NB4 (cell line): Measurements from ENCODE around the gene COLQ.

ENCODE experiments used
- DNase-seq: peaks from one replicate; pipeline ENCODE4 v3.0.0; 2010; ENCODE audit warnings: low read depth
- H3K4me3 ChIP-seq: one replicate; pipeline ENCODE4 v1.5.1; 2011; ENCODE audit warnings: mild to moderate bottlenecking, low read depth, low read length, moderate library complexity
- MYC ChIP-seq: IDR thresholded peaks from 2 replicates; pipeline ENCODE4 v1.6.1; 2011; ENCODE audit warnings: low read depth, low read length
- POLR2A ChIP-seq: IDR thresholded peaks from 2 replicates; pipeline ENCODE4 v1.6.1; 2011; ENCODE audit warnings: mild to moderate bottlenecking; ENCODE audit not compliant: insufficient read length; ENCODE audit errors: extremely low read depth
- TF ChIP-seq, protein P1 (sequence below): IDR thresholded peaks from one replicate; pipeline ENCODE4 v1.5.1; 2012; ENCODE audit warnings: low read depth, low read length
- TF ChIP-seq, protein P2 (sequence below): IDR thresholded peaks from 2 replicates; pipeline ENCODE4 v1.6.1; 2011; ENCODE audit warnings: low read depth, low read length

The COLQ gene

DNA sequence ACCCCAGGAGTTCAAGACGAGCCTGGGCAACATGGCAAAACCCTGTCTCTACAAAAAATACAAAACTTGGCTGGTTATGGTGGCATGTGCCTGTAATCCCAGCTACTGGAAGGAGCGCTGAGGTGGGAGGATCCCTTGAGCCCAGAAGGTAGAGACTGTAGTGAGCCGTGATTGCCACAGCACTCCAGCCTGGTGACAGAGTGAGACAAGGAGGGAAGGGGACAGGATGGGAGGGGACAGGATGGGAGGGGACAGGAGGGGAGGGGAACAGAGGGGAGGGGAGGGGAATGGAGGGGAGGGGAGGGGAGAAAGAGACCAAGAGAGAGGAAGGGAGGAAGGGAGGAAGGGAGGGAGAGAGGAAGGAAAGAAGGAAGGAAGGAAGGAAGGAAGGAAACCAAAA, 11.0 kb downstream of the COLQ start:
- H3K4me3 ChIP-seq: no peak overlapping the region
- no peak for DNase-seq
- no peak for TF ChIP-seq POLR2A
- TF ChIP-seq, protein P1, sequence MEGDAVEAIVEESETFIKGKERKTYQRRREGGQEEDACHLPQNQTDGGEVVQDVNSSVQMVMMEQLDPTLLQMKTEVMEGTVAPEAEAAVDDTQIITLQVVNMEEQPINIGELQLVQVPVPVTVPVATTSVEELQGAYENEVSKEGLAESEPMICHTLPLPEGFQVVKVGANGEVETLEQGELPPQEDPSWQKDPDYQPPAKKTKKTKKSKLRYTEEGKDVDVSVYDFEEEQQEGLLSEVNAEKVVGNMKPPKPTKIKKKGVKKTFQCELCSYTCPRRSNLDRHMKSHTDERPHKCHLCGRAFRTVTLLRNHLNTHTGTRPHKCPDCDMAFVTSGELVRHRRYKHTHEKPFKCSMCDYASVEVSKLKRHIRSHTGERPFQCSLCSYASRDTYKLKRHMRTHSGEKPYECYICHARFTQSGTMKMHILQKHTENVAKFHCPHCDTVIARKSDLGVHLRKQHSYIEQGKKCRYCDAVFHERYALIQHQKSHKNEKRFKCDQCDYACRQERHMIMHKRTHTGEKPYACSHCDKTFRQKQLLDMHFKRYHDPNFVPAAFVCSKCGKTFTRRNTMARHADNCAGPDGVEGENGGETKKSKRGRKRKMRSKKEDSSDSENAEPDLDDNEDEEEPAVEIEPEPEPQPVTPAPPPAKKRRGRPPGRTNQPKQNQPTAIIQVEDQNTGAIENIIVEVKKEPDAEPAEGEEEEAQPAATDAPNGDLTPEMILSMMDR: no peak
- TF ChIP-seq MYC: no peak
- TF ChIP-seq, protein P2, sequence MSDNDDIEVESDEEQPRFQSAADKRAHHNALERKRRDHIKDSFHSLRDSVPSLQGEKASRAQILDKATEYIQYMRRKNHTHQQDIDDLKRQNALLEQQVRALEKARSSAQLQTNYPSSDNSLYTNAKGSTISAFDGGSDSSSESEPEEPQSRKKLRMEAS: no peak

DNA sequence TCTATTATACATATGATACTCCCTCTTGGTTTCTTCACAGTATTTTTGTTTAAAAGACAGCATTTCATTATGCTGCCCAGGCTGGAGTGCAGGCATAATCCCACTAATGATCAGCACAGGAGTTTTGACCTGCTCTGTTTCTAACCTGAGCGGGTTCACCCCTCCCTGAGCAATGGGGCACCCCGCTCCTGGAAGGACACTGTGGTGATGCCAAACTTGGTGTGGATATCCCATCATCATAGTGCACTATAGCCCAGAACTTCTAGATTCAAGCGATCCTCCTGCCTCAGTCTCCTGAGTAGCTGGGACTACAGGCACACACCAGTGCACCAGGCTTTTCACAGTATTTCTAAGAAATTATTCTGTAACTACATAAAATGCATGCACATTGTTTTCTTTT, 14.9 kb downstream of the COLQ start:
- H3K4me3 ChIP-seq: no peak overlapping the region
- TF ChIP-seq POLR2A (no peak), MYC (no peak)
- TF ChIP-seq, protein P1: no peak
- TF ChIP-seq, protein P2: no peak
- no peak for DNase-seq

DNA sequence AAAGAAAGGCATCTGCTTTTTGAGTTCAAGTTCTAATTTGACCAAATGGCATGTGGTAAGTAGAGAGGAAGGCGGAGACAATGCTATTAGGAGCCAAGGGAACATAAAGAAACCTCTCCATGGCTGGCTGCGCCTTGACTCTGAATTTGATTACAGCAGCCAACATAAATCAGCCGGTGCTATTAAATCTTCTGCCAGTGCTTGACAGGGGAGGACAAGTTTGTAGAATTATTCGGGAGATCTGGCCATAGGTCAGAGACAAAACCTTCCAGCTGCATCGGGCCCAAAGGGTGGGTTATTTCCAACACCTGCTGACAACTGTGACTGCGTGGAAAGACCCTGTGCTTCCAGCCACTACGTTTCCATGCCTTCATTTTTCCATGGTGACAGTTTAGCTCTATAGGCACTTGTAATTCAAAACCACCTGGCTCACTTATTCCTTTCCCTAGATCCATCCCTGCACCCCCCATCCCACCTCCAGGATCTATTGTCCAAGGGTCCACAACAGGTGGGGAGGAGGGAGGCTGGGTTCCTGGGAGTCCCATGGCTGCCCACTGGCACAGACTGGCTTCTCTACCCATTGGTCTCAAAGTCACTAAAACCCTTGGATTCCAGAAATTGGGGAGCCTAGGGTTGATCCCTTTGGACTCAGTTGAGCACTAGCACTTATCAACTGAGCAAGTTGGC, 15.9 kb downstream of the COLQ start:
- DNase-seq: no peak
- TF ChIP-seq, protein P1: no peak
- TF ChIP-seq, protein P2: no peak
- TF ChIP-seq MYC (no peak), POLR2A (no peak)
- H3K4me3 ChIP-seq: no peak overlapping the region

DNA sequence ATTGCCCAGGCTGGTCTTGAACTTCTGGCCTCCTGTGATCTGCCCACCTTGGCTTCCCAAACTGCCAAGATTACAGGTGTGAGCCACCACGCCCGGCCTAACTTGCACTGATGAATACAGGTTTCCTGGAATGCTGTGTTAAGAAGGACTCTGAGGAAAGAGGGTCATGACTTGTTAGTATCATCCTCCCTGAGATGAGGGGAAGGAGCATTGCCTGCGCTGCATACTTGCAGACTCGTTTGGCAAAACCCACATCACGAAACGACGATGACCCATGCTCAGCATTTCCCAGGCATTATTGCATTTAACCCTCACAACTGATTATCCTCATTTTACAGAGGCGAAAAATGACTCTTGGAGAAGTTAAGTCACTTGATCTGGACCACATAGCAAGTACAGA, 18.9 kb downstream of the COLQ start:
- DNase-seq: no peak
- TF ChIP-seq MYC: no peak
- TF ChIP-seq, protein P2: no peak
- TF ChIP-seq, protein P1: no peak
- no peak for TF ChIP-seq POLR2A

DNA sequence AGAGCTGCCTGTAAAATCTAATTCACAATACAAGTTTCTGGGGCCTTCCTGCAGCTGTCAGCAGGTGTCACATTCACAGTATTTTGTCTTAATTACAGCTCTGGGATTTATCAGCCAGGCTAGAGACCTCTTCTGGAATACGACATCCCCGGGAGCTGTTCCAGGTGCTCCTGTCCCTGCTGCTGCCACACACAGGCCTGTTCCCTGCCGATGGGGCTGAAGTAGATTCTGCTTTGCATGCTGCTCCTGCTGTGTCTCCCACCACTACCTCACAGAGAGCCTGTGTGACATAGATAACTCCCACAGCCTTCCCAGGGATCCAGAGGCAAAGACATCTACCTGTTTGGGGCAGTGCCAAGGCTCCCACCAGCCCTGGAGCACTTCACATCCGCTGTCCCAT, 20.4 kb downstream of the COLQ start:
- H3K4me3 ChIP-seq: no peak overlapping the region
- TF ChIP-seq MYC (no peak), POLR2A (no peak)
- TF ChIP-seq, protein P1: no peak
- TF ChIP-seq, protein P2: no peak
- no peak for DNase-seq

More for the DNA sequence above, 18.9 kb downstream of the COLQ start:
- no peak overlapping the region for H3K4me3 ChIP-seq
